K562 (cell line): Measurements from ENCODE around the gene BHLHE40. TPM values are rescaled to one million over a fixed set of nuclear protein-coding genes. Genes with fewer than 3 reads are reported as not detected.
A peak's percentile ranks its signal among the peaks of the same experiment; 100 is the strongest.

Source experiments
- ATAC-seq: fragments of 200-7000 bp; cut with Tn5 transposase; 3 replicates; pipeline ENCODE4 v1.9.1; 2020; ENCODE audit warnings: moderate library complexity
- BruUV-seq: library from RNA; stranded (reverse); fragments of 400-500 nt; replicated peaks from 2 replicates; lab custom pipeline; 2021; lab: Mats Ljungman, UMichigan
- CTCF ChIA-PET: fragments of 300-600 bp; formaldehyde crosslinking; extraction: SDS; loops from one replicate; lab custom pipeline; 2021; ENCODE audit warnings: low intra/inter-chr PET ratio; lab: Yijun Ruan, JAX
- POLR2A ChIA-PET: fragments of 300-600, 350-650 bp; sonication (Branson Sonifier 250); formaldehyde crosslinking; extraction: SDS; loops from one replicate; lab custom pipeline; 2021; ENCODE audit warnings: antibody characterized with exemption, inconsistent platforms; lab: Yijun Ruan, JAX
- DNase-seq, 4 experiments: peaks; one replicate each; pipeline versions ENCODE4 v3.0.0 to v3.0.0-alpha.2; 2011 to 2018; ENCODE audit warnings: low spot score in 3 of 4, mixed read lengths in 3 of 4; ENCODE audit errors: extremely low read depth in 1 of 4
- FAIRE-seq: peaks from 2 replicates; lab custom pipeline; 2011; peaks lifted over from hg19 to GRCh38; lab: Jason Lieb, UNC
- H2AFZ ChIP-seq: 2 replicates; pipeline ENCODE4 v1.6.0; 2011; ENCODE audit warnings: low read depth, low read length, control low read depth, inconsistent platforms
- H3K27ac ChIP-seq: fragments of 200-600 bp; 3 replicates; pipeline ENCODE4 v1.8.0; 2011; ENCODE audit warnings: low read depth, mild to moderate bottlenecking, control low read depth, inconsistent platforms, low read length, moderate library complexity, mixed read lengths; ENCODE audit errors: extremely low read depth
- H3K27me3 ChIP-seq, 2 experiments: fragments of 300-600 bp in 1 of 2; 2 replicates in 1 of 2; 3 replicates in 1 of 2; pipeline versions ENCODE4 v1.6.0 to v1.8.0; 2011; ENCODE audit warnings: inconsistent platforms in 2 of 2, low read length in 2 of 2, mild to moderate bottlenecking in 1 of 2, mixed read lengths in 1 of 2, moderate library complexity in 1 of 2; ENCODE audit not compliant: control insufficient read depth in 2 of 2, insufficient read depth in 2 of 2
- H3K36me3 ChIP-seq: fragments of 300-600 bp; 3 replicates; pipeline ENCODE4 v1.8.0; 2011; ENCODE audit warnings: mild to moderate bottlenecking, low read length, inconsistent platforms; ENCODE audit not compliant: control insufficient read depth, insufficient read depth
- H3K4me1 ChIP-seq, 2 experiments: fragments of 200-600 bp in 1 of 2; replicated peaks in 1 of 2; 2 replicates in 1 of 2; 3 replicates in 1 of 2; pipeline versions ENCODE4 v1.5.1 to v1.8.0; 2011; ENCODE audit warnings: inconsistent platforms in 2 of 2, low read length in 2 of 2, mild to moderate bottlenecking in 1 of 2, mixed read lengths in 1 of 2, moderate library complexity in 1 of 2; ENCODE audit not compliant: control insufficient read depth in 2 of 2, insufficient read depth in 2 of 2
- H3K4me2 ChIP-seq: 2 replicates; pipeline ENCODE4 v1.6.1; 2011; ENCODE audit warnings: low read length, control low read depth, inconsistent platforms, mixed read lengths; ENCODE audit not compliant: insufficient read depth
- H3K4me3 ChIP-seq: fragments of 200-600 bp; sonication (generic), shearing (Covaris generic); 2 replicates; pipeline ENCODE4 v1.5.1; 2016; ENCODE audit warnings: control low read depth, inconsistent platforms
- H3K79me2 ChIP-seq: fragments of 200-600 bp; 3 replicates; pipeline ENCODE4 v1.8.0; 2011; ENCODE audit warnings: low read length, inconsistent platforms; ENCODE audit not compliant: control insufficient read depth, insufficient read depth
- H3K9ac ChIP-seq, 2 experiments: 2 replicates each; pipeline versions ENCODE4 v1.6.0 to v1.6.1; 2011; ENCODE audit warnings: low read depth in 2 of 2, low read length in 2 of 2, control low read depth in 1 of 2, inconsistent platforms in 1 of 2, mild to moderate bottlenecking in 1 of 2, mixed read lengths in 1 of 2; ENCODE audit not compliant: insufficient read depth in 1 of 2
- H3K9me1 ChIP-seq: one replicate; pipeline ENCODE4 v1.6.0; 2011; ENCODE audit warnings: inconsistent platforms, mild to moderate bottlenecking, low read length, moderate library complexity; ENCODE audit not compliant: control insufficient read depth, insufficient read depth
- H3K9me3 ChIP-seq: replicated peaks from 2 replicates; pipeline ENCODE4 v1.5.1; 2011; ENCODE audit warnings: low read depth, low read length, inconsistent platforms; ENCODE audit not compliant: control insufficient read depth, insufficient read depth
- H4K20me1 ChIP-seq: replicated peaks from 2 replicates; pipeline ENCODE4 v1.6.1; 2011; ENCODE audit warnings: low read length, inconsistent platforms, mixed read lengths; ENCODE audit not compliant: control insufficient read depth, insufficient read depth
- EHMT2 ChIP-seq: fragments of 450-650 bp; IDR thresholded peaks from 2 replicates; pipeline ENCODE4 v1.6.1; 2018; ENCODE audit warnings: antibody characterized with exemption
- HLTF ChIP-seq: fragments of 450-650 bp; IDR thresholded peaks from 2 replicates; pipeline ENCODE4 v1.6.1; 2016
- YY1 ChIP-seq, 3 experiments: IDR thresholded peaks; 2 replicates each; pipeline ENCODE4 v1.6.1; 2011; ENCODE audit warnings: low read length in 2 of 3, mild to moderate bottlenecking in 2 of 3, moderate library complexity in 2 of 3, borderline replicate concordance in 1 of 3, control low read depth in 1 of 3, low read depth in 1 of 3; ENCODE audit not compliant: insufficient read depth in 3 of 3, insufficient replicate concordance in 2 of 3, control insufficient read depth in 1 of 3, insufficient read length in 1 of 3; ENCODE audit errors: extremely low read depth in 1 of 3
- ZNF436 ChIP-seq: fragments of 250-450, 450-650 bp; sonication (Bioruptor Pico); formaldehyde crosslinking; IDR thresholded peaks from 2 replicates; pipeline ENCODE4 v1.7.0; 2020; ENCODE audit warnings: mild to moderate bottlenecking
- WGBS: fragments of 100-300 bp; shearing (Covaris generic); methylation state at CpG from one replicate; pipeline ENCODE4 v1.1.6; 2016; ENCODE audit warnings: low coverage, mixed read lengths; ENCODE audit not compliant: insufficient coverage; ENCODE audit errors: missing lambda C conversion rate; 5-methylcytosine and 5-hydroxymethylcytosine counted together
- in situ Hi-C: fragments of 300-500 bp; cut with MboI; formaldehyde crosslinking; loops from 4 replicates; pipeline ENCODE4 v1.15.0; 2018; ENCODE audit warnings: inconsistent platforms, mixed read lengths
- intact Hi-C: fragments of 100-400 bp; cut with micrococcal nuclease; formaldehyde crosslinking; loops from 2 replicates; pipeline ENCODE4 v1.14.2; 2022
- polyA plus RNA-seq, 8 experiments: library from polyadenylated mRNA; depleted of rRNA in 4 of 8; stranded (reverse) in 5 of 8; unstranded in 3 of 8; fragments of >200 nt; fragmentation: Nextera tagmentation in 2 of 8; fragmentation: Illumina TruSeq in 1 of 8; extraction: Ambion mirVana in 2 of 8; extraction: Trizol in 1 of 8; gene quantifications; 2 replicates each; pipeline versions ENCODE4 v1.2.1 to v1.2.3, GENCODE V29; 2011 to 2014; ENCODE audit warnings: inconsistent platforms in 1 of 8, missing spikeins in 1 of 8
- total RNA-seq, 7 experiments: library from RNA; depleted of rRNA in 6 of 7; stranded (reverse); fragments of >200 nt in 6 of 7; fragmentation: Illumina TruSeq in 2 of 7; extraction: Trizol in 2 of 7; gene quantifications; 2 replicates each; pipeline versions ENCODE4 v1.2.1 to v1.2.3, GENCODE V29; 2011 to 2021; ENCODE audit warnings: low replicate concordance in 1 of 7
- TF ChIP-seq, protein P1 (sequence below): sonication (generic); formaldehyde crosslinking; IDR thresholded peaks from 2 replicates; pipeline ENCODE4 v1.8.0; 2022; ENCODE audit warnings: missing genetic modification reagents, mild to moderate bottlenecking, borderline replicate concordance

BHLHE40 gene
- total and polyA plus RNA-seq, 9 of the 15 experiments (the other 6 are each of a cell fraction or from before 2014, with no cell fraction given), result 12.0 to 83.9 (median 31.4) TPM

DNA sequence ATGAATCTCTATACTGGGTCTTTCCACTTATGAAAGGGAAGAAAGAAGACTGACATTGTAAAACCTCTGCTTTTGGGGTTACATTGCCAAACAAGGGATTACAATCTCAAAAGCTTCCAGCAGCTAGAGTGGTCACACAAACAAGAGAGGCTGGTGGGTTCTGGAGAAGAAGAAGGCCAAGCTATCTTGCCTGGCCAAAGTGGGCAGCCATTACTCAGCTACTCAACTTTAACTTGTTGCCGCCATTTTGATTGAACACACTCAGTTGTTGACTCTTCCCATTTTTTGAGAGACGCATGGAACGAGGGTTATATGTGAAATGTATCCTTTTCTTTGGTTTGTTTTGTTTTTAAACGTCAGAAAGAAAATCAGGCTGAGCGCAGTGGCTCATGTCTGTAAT, 50.9 kb downstream of the BHLHE40 start:
- no peak for ATAC-seq
- FAIRE-seq, result no peak
- H2AFZ ChIP-seq, result peak overlapping the region; percentile 61
- ChIA-PET CTCF (no interaction called here), POLR2A (interaction anchor here (0.5 to 1.2 kb wide), 3 partner anchors 9 to 46 kb away, joined by 3 to 5 read pairs (median 3); no protein-coding TSS in a partner anchor)
- no peaks in the 10 kb centered on the region for H3K9me1 ChIP-seq
- H3K36me3 ChIP-seq, result no peaks in the 10 kb centered on the region
- BruUV-seq, result no TSS peak
- H4K20me1 ChIP-seq, result no peaks in the 10 kb centered on the region
- no peak for DNase-seq
- H3K27me3 ChIP-seq, result no peaks in the 10 kb centered on the region
- TF ChIP-seq, protein P1, sequence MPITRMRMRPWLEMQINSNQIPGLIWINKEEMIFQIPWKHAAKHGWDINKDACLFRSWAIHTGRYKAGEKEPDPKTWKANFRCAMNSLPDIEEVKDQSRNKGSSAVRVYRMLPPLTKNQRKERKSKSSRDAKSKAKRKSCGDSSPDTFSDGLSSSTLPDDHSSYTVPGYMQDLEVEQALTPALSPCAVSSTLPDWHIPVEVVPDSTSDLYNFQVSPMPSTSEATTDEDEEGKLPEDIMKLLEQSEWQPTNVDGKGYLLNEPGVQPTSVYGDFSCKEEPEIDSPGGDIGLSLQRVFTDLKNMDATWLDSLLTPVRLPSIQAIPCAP (CRISPR knock-in tag), result no peak
- TF ChIP-seq ZNF436 (CRISPR knock-in tag), result no peak
- peak in 1 of 3 experiments; percentile 65 for TF ChIP-seq YY1 (IDR thresholded peaks at IDR 0.05; ENCODE audit: borderline replicate concordance in 1 of 3, control insufficient read depth in 1 of 3, extremely low read depth in 1 of 3, insufficient read depth in 3 of 3, insufficient read length in 1 of 3, insufficient replicate concordance in 2 of 3, low read depth in 1 of 3, low read length in 2 of 3)
- no peak for TF ChIP-seq HLTF
- peak; percentile 59; the same call in 1 of the 2 replicates for TF ChIP-seq EHMT2
- TF ChIP-seq, all 486 proteins: peak for 2
- peaks cover 9 to 12% of the 10 kb centered on the region in 2 experiments for H3K4me1 ChIP-seq
- WGBS, result 71% methylated on average over 5 of the region's 5 CpGs
- no peak overlapping the region for H3K27ac ChIP-seq
- intact Hi-C loops, result no loop called here
- H3K9ac ChIP-seq, result no peak overlapping the region
- in situ Hi-C loops, result no loop called here
- H3K9me3 ChIP-seq, result no peaks in the 10 kb centered on the region
- no peaks in the 10 kb centered on the region for H3K79me2 ChIP-seq
- H3K4me2 ChIP-seq, result no peak overlapping the region
- no peak overlapping the region for H3K4me3 ChIP-seq
